GM19099 (cell line): ENCODE data around the gene ILDR1.

Source experiments
- POLR2A ChIP-seq: IDR thresholded peaks from 3 replicates; pipeline ENCODE4 v1.6.1; 2011; ENCODE audit warnings: low read depth; ENCODE audit not compliant: insufficient read length; ENCODE audit errors: extremely low read depth

ILDR1 gene

DNA sequence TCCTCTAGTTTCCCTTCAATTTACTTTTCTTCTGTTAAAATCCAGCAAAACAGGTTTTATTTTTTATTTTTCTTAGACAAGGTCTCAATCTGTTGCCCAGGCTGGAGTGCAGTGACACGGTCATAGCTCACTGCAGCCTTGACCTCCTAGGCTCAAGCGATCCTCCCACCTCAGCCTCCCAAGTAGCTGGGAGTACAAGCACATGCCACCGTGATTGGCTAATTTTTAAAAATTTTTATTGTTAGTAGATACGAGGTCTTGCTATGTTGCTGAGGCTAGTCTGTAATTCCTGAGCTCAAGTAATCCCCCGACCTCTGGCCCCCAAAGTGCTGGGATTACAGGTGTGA lies 41.6 kb downstream of the ILDR1 start:
- no peak for TF ChIP-seq POLR2A

DNA sequence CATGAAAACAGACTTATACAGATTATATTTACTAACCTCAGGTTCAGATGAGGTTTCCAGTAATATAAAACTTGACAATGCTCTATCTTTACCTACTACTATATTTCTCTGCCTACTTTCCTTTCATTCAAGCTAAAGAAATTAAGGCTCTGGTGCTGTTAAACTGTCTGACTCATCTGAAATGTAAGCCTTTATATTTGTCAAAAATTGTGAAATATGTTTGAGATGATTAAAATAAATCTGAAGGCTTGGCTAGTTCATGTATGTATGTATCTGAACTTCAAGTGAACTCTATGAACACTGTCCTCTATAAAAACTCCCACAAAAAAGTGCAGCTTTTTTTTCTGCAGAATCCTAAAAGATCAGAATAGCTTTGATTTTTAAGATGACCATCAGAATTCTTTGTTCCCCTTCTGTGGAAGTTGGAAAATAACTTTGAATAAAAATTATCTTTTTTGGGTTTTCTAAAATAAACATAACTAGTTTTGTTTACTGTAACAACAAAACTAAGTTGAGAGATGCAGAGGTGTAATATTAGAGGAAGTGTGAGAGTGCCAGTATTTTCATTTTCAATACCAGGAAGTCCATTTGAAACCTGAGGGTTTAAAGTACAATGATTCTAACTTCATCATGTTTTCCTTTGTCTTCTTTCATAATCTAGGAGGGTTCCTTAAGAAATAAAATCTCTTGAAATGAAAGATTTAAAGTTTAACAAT lies 42.2 kb downstream of the ILDR1 start:
- TF ChIP-seq POLR2A, result no peak

DNA sequence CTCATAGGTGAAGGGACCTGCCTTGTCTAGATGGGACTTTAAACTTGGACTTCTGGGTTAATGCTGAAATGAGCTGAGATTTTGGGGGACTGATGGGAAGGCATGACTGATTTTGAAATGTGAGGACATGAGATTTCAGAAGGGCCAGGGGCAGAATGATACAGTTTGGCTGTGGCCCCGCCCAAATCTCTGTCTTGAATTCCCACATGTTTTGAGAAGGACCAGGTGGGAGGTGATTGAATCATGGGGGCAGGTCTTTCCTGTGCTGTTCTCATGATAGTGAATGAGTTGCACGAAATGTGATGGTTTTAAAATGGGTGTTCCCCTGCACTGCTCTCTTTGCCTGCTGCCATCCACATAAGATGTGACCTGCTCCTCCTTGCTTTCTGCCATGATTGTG lies 42.8 kb downstream of the ILDR1 start:
- no peak for TF ChIP-seq POLR2A

DNA sequence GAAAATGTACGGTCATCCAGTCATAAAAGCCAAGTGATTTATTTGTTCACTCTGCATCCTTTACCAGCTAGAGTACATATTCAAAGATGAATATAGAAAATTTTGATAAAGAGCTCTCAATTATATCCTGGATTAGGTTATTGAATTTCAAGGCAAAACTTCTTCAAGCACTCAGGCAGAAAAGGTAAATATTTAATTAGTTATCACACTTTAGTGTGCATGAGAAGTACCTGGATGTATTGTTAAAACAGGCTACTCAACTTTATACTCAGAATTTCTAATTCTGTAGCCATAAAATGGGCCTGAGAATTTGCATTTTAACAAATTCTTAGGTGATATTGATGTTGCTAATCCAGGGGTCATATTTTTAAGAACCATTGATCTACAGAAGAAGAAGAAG lies 45.3 kb downstream of the ILDR1 start:
- no peak for TF ChIP-seq POLR2A

DNA sequence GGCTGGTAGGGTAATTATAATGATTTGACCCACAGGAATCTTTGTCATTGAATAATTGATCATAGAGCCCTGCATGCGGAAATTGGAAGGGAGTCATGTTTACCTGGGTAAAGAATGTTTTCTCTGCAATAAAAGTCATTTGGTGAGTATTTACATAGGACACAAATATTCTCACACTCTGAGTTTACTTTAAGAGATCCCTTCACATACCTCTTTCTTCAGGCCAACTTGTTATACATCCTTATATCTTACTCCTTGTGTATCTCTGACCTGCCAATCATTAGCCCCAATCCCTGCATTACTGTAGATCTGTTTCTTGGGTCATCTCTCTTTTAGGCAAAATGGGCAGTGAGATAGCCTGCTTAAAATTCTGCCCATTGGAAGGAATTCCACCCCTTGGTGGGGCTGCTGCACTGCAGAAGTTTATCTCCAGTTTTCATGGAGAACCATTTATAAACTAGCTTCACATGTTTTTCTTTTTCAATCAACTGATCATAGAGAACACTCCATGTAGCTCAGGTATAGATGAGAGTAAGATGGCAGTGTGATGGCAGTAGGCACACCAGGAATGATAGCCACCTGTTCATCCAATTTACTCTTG lies 46.2 kb downstream of the ILDR1 start:
- TF ChIP-seq POLR2A, result no peak

DNA sequence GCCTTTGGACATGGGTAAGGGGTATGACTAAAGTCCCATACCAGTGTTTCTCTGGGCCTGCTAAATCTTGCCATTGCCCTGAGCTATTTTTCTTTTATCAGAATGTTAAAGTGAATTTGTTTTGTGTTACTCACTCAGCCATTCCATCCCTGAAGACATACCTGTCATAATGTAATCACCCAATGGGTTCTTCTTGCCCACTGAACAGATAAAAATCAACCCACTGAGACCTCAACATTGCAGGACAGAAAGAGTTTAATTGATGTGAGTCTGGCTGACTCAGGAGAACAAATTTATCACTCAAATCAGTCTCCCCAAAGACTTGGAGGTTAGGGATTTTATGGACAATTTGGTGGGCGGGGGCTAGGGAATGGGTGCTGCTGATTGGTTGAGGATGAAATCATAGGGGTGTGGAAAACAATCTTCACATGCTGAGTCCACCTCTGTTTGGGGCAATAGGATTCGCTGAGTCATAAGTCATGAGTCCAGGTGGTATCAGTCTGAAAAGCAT lies 47.4 kb downstream of the ILDR1 start:
- TF ChIP-seq POLR2A, result no peak

DNA sequence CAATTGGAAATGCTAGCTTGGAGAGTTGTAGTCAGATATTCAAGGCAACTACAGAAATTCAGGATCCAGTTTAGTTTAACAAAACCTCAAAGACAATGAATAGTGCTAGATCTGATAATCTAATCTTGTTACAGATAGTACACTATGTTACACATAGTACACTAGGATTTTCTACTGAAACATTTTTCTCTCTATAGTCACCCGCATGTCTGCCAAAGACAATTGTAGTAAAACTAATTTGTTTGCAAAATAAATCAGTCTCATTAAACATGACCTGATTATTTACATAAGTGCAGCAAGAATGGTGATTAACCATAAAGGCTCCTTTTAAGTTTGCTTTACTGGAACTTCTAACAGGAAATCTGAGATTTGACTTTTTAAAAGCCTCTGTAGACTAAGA lies 52.0 kb downstream of the ILDR1 start:
- TF ChIP-seq POLR2A, result no peak

DNA sequence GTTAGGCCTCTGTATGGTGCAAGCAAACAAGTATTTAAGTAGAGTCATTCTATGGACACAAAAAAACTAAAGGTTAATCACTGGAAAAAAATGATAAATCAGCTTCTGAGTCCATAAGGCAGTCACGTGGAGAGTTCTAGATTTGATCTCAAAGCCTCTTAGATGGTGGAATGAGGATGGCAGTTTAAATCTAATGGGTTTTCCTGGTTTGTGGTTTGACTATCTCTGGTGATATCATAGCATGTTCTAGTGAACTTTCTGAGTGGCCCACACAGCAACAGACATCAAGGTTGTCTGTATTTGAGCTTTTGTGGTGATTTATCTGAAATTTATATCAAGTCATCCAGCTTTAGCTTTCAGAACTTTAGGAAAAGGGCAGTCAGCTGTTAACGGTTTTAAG lies 52.4 kb downstream of the ILDR1 start:
- TF ChIP-seq POLR2A, result no peak

DNA sequence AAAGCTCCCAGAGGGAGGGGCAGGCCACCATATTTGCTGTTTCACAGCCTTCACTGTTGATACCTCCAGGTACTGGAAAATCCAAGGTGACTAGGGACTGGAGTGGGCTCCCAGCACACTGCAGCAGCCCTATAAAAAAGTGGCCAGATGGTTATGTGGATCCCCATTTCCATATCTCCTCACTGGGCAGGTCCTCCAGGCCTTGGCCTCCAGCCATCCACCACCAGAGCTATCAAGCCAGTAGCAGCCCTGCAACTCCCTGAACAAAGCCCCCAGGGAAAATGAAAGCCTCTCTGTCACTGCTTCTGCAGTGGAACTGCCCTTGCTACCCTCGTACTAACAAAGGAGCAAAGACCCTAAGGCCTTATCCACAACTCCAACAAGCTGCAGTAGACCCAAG lies 58.4 kb downstream of the ILDR1 start:
- TF ChIP-seq POLR2A, result no peak

DNA sequence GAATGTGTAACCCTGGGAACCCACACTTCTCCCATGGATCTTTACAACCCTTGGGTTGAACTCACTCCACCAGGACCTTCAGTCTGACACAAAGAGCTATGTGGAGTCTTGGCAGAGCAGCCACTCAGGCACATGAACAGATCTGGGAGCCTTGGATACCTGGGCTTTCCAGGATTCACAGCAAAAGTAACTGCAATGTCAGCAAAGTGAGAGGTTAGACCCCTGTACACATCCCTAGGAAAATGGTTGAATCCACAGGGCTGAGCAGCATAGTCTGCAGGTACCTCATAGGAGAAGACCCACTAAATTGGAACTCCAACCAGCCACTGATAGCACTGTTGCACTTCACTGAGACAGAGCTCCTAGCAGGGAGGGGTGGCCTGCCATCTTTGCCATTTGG lies 59.6 kb downstream of the ILDR1 start:
- TF ChIP-seq POLR2A, result no peak

DNA sequence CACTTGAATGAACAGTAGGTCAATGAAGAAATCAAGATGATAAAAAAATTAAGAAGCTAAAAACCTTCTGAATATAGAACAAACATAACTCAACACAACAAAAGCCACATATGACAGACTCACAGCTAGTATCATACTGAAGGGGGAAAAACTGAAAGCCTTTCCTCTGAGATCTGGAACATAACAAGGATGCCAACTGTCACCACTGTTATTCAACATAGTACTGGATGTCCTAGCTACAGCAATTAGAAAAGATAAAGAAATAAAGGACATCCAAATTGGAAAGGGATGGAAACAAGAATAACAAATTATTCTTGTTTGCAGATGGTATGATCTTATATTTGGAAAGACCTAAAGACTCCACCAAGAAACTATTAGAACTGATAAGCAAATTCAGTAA lies 60.8 kb downstream of the ILDR1 start:
- no peak for TF ChIP-seq POLR2A

DNA sequence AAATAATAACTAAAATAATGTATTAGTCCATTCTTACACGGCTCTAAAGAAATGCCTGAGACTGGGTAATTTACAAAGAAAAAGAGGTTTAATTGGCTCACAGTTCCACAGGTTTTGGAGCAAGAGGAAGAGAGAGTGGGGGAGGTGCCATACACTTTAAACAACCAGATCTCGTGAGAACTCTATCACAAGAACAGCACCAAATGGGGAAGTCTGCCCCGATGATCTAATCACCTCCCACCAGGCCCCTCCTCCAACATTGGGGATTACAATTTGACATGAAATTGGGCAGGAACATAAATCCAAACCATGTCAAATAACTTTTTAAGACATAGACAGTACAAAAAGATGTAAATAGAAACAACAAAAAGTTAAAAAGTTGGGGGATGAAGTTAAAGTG lies 63.2 kb downstream of the ILDR1 start:
- TF ChIP-seq POLR2A, result no peak

DNA sequence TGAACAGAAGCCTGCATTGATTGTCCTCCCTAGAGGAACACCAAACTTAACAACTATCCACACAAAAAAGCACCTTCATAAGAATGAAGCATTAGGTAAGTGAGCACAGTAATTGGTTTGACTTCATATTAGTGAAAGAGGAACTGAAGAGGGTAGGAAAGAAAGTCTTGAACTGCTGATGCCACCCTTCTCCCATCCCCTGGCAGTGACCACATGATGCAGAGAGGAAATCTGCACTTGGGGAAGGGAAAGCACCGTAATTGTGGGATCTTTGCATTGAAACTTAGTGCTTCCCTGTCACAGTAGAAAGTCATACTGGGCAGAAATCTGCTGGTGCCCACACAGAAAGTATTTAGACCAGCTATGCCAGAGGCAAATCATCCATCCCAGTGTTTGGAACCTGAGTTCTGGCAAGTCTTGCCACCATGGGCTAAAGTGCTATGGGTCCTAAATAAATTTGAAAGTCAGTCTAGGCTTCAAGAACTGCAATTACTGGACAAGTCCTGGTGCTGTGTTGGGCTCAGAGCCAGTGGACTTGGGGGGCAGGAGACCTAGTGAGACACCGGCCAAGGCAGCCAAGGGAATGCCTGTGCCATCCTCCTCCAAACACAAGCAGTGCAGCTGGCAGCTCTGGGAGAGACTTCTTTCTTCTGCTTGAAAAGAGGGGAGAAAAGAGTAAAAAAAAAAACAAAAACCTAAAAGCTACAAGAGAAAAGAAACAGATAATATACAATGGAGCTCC lies 64.2 kb downstream of the ILDR1 start:
- no peak for TF ChIP-seq POLR2A

DNA sequence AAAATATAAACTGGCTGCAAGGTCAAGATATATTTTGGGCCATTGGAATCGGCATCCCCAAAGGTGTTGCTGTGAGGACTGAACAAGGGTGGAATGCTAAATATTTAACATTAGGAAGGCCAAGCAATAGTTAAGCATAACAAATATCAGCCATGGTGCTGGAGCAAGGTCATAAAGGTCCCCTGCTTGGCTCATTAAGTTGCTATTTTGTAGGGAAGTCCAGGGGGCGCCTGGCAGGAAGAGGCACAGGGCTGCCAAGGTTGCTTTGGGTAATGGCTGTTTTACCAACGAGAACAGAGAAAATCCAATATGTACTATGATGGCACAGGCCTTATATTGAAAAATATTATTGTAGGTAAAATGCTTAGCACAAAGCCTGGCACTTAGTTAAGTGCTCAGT lies 65.7 kb downstream of the ILDR1 start:
- no peak for TF ChIP-seq POLR2A

DNA sequence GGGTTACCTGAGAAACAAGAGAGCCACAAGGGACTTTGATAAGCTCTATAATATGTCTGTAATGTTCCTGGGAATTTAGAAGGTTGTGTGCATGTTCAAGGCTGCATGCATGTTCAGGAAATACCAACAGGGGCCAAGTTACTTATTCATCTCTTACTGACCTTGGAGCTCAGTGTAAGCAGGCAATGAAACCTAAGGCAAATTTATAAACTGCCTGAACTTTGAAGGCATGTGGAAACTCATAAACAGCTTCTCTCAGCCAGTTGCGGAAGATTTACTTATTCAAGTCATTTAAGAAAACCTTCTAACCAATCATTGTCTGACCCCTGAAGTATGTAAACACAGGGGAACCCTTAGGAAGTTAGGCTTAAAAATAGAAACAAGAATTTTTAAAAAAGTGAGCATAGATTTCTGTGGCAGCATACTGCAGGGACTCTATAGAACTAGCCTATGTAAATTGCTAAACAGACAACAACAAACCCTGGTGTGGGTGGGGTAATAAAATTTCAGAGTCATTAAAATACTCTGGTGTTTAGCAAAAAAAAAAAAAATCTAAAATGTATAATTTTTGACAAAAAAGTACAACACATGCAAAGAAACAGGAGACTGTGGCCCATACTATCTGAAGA lies 70.6 kb downstream of the ILDR1 start:
- no peak for TF ChIP-seq POLR2A

DNA sequence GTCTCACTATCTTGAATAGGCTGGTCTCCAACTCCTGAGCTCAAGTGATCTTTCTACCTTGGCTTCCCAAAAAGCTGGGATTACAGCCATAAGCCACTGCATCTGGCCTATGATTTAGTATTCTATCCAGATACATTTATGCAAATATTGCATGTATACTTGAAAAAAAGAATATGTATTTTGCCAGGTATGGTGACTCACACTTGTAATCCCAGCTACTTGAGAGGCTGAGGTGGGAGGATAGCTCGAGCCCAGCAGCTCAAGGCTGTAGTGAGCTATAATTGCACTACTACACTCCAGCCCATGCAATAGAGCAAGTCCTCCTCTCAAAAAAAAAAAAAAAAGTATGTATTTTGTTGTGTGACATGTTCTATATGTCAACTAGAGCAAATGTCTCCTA lies 73.4 kb downstream of the ILDR1 start:
- no peak for TF ChIP-seq POLR2A
